GM19099 (cell line): Measurements from ENCODE around the gene CBY3.

ENCODE experiments used
- POLR2A ChIP-seq: IDR thresholded peaks from 3 replicates; pipeline ENCODE4 v1.6.1; 2011; ENCODE audit warnings: low read depth; ENCODE audit not compliant: insufficient read length; ENCODE audit errors: extremely low read depth

The CBY3 gene

GRCh38 chr5:179680014-179680779, 637 bp downstream of the CBY3 start:
- no peak for TF ChIP-seq POLR2A

GRCh38 chr5:179679014-179679674, 1.7 kb downstream of the CBY3 start:
- TF ChIP-seq POLR2A: no peak

DNA sequence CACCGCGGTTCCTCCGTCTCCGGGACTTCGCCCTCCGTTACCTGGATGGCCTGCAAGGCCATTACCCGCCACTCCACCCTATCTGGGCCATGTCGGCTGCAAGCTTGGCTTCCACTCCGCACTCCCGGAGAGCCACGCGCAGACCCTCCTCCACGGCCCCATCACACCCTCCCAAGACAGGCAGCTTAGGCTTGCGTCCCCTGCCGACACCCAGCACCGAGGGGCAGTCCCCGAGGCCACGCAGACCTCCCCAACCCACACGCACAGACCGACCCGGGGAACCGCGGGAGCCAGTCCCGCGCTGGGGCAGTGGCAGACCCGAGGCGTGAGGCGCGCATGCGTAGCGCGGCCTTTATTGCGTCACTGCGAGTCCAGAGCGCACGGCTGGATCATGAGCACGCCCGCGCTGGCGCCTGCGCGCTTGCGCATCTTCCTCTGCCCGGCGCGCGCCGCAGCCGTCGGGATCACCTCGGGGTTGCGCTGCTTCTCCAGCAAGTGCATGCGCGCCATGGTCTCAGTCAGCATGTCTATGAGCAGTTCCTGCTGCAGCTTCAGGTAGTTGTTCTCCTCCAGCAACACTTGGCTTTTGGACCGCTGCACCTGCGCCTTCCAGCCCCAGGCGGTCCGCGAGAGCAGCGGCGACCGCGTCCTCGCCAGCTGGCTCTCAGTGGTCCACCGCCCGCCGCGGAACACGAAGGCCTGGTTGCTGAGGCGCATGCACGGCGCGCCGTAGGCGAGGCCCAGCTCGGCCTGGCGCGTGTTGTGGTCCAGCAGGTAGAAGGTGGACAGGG, 2.4 kb downstream of the CBY3 start:
- TF ChIP-seq POLR2A: peak; percentile 97

DNA sequence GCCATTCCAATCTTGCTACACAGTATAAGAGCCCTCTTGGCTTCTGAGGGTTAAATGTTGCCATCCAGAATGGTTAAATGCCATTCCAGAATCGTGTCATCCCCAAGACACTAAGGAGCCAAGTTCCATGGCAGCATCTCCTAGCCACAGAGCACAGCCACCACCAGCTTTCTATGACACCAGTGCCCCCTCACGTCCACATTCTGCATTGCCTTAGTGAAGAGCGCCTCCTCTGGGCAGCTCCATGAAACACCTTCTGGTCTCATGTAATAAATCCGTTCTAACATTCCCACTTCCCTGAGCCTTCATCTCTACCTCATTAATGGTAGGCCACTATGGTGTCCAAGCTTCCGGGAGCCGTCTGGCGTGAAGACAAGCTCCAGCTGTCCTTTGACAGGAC, 12.4 kb downstream of the CBY3 start:
- no peak for TF ChIP-seq POLR2A

GRCh38 chr5:179648410-179648809, 32.4 kb downstream of the CBY3 start:
- TF ChIP-seq POLR2A: no peak
